Measurements from ENCODE around the gene NHERF1. TPM values are rescaled to one million over a fixed set of nuclear protein-coding genes. Genes with fewer than 3 reads are reported as not detected.

Gene NHERF1
- total RNA-seq, 1 donor from 2014 or later: 36.3 TPM

DNA sequence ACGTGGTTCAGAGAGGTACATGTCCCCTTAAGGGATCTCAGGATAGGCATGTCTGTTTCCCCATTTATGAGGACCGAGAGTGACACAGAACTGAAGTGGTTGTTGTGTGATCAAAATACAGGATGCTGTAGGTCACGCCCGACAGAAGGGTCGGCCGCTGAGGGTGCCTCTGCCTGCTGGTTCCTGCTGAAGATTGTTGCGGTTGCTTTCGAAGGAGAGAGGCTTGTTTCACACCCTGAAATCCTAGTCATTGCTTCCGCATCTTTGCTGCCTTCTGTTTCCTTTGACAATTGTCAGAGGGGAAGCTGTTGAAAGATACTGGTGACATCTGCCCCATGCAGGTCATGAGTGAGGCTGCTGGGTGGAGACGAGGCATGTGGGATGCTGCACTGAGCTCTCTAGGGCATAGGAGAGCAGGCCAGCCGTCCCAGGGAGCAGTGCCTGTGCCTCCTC lies 31.5 kb downstream of the NHERF1 start:
- Mint-ChIP-seq H3K27ac (ENCODE audit: unreplicated experiment) (no peak overlapping the region), H3K27me3 (ENCODE audit: low read depth, unreplicated experiment) (no peaks in the 10 kb centered on the region), H3K36me3 (ENCODE audit: low read depth, unreplicated experiment) (peaks cover 10% of the 10 kb centered on the region), H3K4me3 (ENCODE audit: unreplicated experiment) (no peak overlapping the region), H3K9me3 (ENCODE audit: unreplicated experiment) (no peaks in the 10 kb centered on the region), H3K4me1 (ENCODE audit: low read depth, unreplicated experiment) (peaks cover 13% of the 10 kb centered on the region)
- H3K79me2 ChIP-seq (ENCODE audit: insufficient read depth, low read length): peaks cover 42% of the 10 kb centered on the region
- H3K9me3 ChIP-seq (ENCODE audit: insufficient read depth, low read depth, low read length): no peaks in the 10 kb centered on the region
- H3K4me2 ChIP-seq (ENCODE audit: low read length): no peak overlapping the region
- DNase-seq (ENCODE audit: low read depth): no peak
- H3K4me1 ChIP-seq (ENCODE audit: insufficient read depth, low read length): peaks cover 12% of the 10 kb centered on the region
- peaks cover 4% of the 10 kb centered on the region for H3K36me3 ChIP-seq (ENCODE audit: insufficient read depth, low read length)
- H3K27me3 ChIP-seq (ENCODE audit: insufficient read depth, low read length): no peaks in the 10 kb centered on the region
- FAIRE-seq: no peak
- no peak for TF ChIP-seq EZH2 (IDR thresholded peaks at IDR 0.05; ENCODE audit: insufficient read depth, low read length)
- TF ChIP-seq, protein P1, sequence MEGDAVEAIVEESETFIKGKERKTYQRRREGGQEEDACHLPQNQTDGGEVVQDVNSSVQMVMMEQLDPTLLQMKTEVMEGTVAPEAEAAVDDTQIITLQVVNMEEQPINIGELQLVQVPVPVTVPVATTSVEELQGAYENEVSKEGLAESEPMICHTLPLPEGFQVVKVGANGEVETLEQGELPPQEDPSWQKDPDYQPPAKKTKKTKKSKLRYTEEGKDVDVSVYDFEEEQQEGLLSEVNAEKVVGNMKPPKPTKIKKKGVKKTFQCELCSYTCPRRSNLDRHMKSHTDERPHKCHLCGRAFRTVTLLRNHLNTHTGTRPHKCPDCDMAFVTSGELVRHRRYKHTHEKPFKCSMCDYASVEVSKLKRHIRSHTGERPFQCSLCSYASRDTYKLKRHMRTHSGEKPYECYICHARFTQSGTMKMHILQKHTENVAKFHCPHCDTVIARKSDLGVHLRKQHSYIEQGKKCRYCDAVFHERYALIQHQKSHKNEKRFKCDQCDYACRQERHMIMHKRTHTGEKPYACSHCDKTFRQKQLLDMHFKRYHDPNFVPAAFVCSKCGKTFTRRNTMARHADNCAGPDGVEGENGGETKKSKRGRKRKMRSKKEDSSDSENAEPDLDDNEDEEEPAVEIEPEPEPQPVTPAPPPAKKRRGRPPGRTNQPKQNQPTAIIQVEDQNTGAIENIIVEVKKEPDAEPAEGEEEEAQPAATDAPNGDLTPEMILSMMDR (IDR thresholded peaks at IDR 0.05; ENCODE audit: insufficient read depth, low read depth, low read length): no peak
- no peak overlapping the region for H3K4me3 ChIP-seq (ENCODE audit: insufficient read depth, low read depth, low read length)
- peaks cover 67% of the 10 kb centered on the region for H4K20me1 ChIP-seq (ENCODE audit: insufficient read depth, low read length)
- H2AFZ ChIP-seq (ENCODE audit: low read depth, low read length): no peak overlapping the region
- H3K27ac ChIP-seq (ENCODE audit: low read depth, low read length): no peak overlapping the region
- H3K9ac ChIP-seq (ENCODE audit: low read length): no peak overlapping the region

GRCh38 chr17:74780443-74781238 lies 32.2 kb downstream of the NHERF1 start:
- H3K4me1 ChIP-seq (ENCODE audit: insufficient read depth, low read length): peaks cover 7% of the 10 kb centered on the region
- Mint-ChIP-seq H3K4me1 (ENCODE audit: low read depth, unreplicated experiment) (peaks cover 13% of the 10 kb centered on the region), H3K9me3 (ENCODE audit: unreplicated experiment) (no peaks in the 10 kb centered on the region), H3K4me3 (ENCODE audit: unreplicated experiment) (no peak overlapping the region), H3K27me3 (ENCODE audit: low read depth, unreplicated experiment) (no peaks in the 10 kb centered on the region), H3K27ac (ENCODE audit: unreplicated experiment) (no peak overlapping the region), H3K36me3 (ENCODE audit: low read depth, unreplicated experiment) (peaks cover 12% of the 10 kb centered on the region)
- H3K27ac ChIP-seq (ENCODE audit: low read depth, low read length): no peak overlapping the region
- no peak for TF ChIP-seq EZH2 (IDR thresholded peaks at IDR 0.05; ENCODE audit: insufficient read depth, low read length)
- TF ChIP-seq, protein P1 (IDR thresholded peaks at IDR 0.05; ENCODE audit: insufficient read depth, low read depth, low read length): no peak
- no peak overlapping the region for H2AFZ ChIP-seq (ENCODE audit: low read depth, low read length)
- FAIRE-seq: no peak
- H3K27me3 ChIP-seq (ENCODE audit: insufficient read depth, low read length): no peaks in the 10 kb centered on the region
- peaks cover 38% of the 10 kb centered on the region for H3K79me2 ChIP-seq (ENCODE audit: insufficient read depth, low read length)
- H3K4me3 ChIP-seq (ENCODE audit: insufficient read depth, low read depth, low read length): no peak overlapping the region
- no peak overlapping the region for H3K9ac ChIP-seq (ENCODE audit: low read length)
- no peak for DNase-seq (ENCODE audit: low read depth)
- peaks cover 74% of the 10 kb centered on the region for H4K20me1 ChIP-seq (ENCODE audit: insufficient read depth, low read length)
- H3K9me3 ChIP-seq (ENCODE audit: insufficient read depth, low read depth, low read length): no peaks in the 10 kb centered on the region
- H3K4me2 ChIP-seq (ENCODE audit: low read length): no peak overlapping the region
- peaks cover 4% of the 10 kb centered on the region for H3K36me3 ChIP-seq (ENCODE audit: insufficient read depth, low read length)

DNA sequence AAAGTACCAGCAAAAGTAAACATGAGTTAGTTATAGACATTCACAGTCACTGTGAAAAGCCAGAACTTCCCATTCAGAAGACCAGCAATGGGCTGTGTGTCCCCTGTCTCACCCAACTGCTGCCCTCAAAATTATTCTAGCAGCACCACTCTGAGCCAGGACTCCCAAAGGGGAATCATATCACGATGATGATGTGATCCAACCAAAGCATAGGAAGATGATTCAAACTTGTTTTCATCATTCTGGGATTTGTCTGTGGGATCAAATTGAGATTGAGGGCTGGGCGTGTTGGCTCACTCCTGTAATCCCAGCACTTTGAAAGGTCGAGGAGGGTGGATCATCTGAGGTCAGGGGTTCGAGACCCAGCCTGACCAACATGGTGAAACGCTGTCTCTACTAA lies 34.1 kb downstream of the NHERF1 start:
- H3K4me1 ChIP-seq (ENCODE audit: insufficient read depth, low read length): no peaks in the 10 kb centered on the region
- no peak overlapping the region for H2AFZ ChIP-seq (ENCODE audit: low read depth, low read length)
- no peak overlapping the region for H3K9ac ChIP-seq (ENCODE audit: low read length)
- no peak overlapping the region for H3K4me3 ChIP-seq (ENCODE audit: insufficient read depth, low read depth, low read length)
- H3K27ac Mint-ChIP-seq (ENCODE audit: unreplicated experiment): no peak overlapping the region
- H3K27ac ChIP-seq (ENCODE audit: low read depth, low read length): no peak overlapping the region
- FAIRE-seq (no peak), DNase-seq (ENCODE audit: low read depth) (no peak)
- peaks cover 4% of the 10 kb centered on the region for H3K36me3 ChIP-seq (ENCODE audit: insufficient read depth, low read length)
- H3K9me3 ChIP-seq (ENCODE audit: insufficient read depth, low read depth, low read length): no peaks in the 10 kb centered on the region
- no peak overlapping the region for H3K4me3 Mint-ChIP-seq (ENCODE audit: unreplicated experiment)
- H3K9me3 Mint-ChIP-seq (ENCODE audit: unreplicated experiment): no peaks in the 10 kb centered on the region
- H3K4me1 Mint-ChIP-seq (ENCODE audit: low read depth, unreplicated experiment): peaks cover 6% of the 10 kb centered on the region
- TF ChIP-seq, protein P1 (IDR thresholded peaks at IDR 0.05; ENCODE audit: insufficient read depth, low read depth, low read length): no peak
- TF ChIP-seq EZH2 (IDR thresholded peaks at IDR 0.05; ENCODE audit: insufficient read depth, low read length): no peak
- H3K79me2 ChIP-seq (ENCODE audit: insufficient read depth, low read length): peaks cover 23% of the 10 kb centered on the region
- H3K4me2 ChIP-seq (ENCODE audit: low read length): no peak overlapping the region
- H3K36me3 Mint-ChIP-seq (ENCODE audit: low read depth, unreplicated experiment): peaks cover 16% of the 10 kb centered on the region
- H3K27me3 ChIP-seq (ENCODE audit: insufficient read depth, low read length): no peaks in the 10 kb centered on the region
- H4K20me1 ChIP-seq (ENCODE audit: insufficient read depth, low read length): peaks cover 79% of the 10 kb centered on the region
- no peaks in the 10 kb centered on the region for H3K27me3 Mint-ChIP-seq (ENCODE audit: low read depth, unreplicated experiment)

Data from astrocyte (in vitro differentiated cells and primary cell).